Limb (tissue), 2 donors: ENCODE data around the gene COL15A1.

ENCODE experiments used
- DNase-seq, 2 donors: peaks; one replicate each; pipeline ENCODE4 v3.0.0-alpha.2; 2016; ENCODE audit errors: extremely low spot score in 2 of 2

The COL15A1 gene

GRCh38 chr9:99030610-99031109 is 87.0 kb downstream of the COL15A1 start:
- no peak for DNase-seq

- DNase-seq, result no peak
Observed at GRCh38 chr9:99031319-99031718, 87.6 kb downstream of the COL15A1 start.

GRCh38 chr9:99031994-99032393 is 88.3 kb downstream of the COL15A1 start:
- DNase-seq, result no peak

GRCh38 chr9:99034149-99034548 is 90.4 kb downstream of the COL15A1 start:
- DNase-seq, result no peak

- no peak for DNase-seq
Observed at GRCh38 chr9:99035313-99035712, 91.6 kb downstream of the COL15A1 start.

- no peak for DNase-seq
Observed at GRCh38 chr9:99037769-99038483, 94.2 kb downstream of the COL15A1 start.

GRCh38 chr9:99038484-99038820 is 94.7 kb downstream of the COL15A1 start:
- no peak for DNase-seq

GRCh38 chr9:99039505-99040182 is 95.9 kb downstream of the COL15A1 start:
- DNase-seq, result no peak

GRCh38 chr9:99040251-99040900 is 96.7 kb downstream of the COL15A1 start:
- DNase-seq, result no peak

- DNase-seq, result no peak
Observed at GRCh38 chr9:99040911-99041582, 97.3 kb downstream of the COL15A1 start.

GRCh38 chr9:99041618-99042017 is 97.9 kb downstream of the COL15A1 start:
- no peak for DNase-seq

GRCh38 chr9:99042620-99043019 is 98.9 kb downstream of the COL15A1 start:
- no peak for DNase-seq

GRCh38 chr9:99044827-99045226 is 101.1 kb downstream of the COL15A1 start:
- no peak for DNase-seq

GRCh38 chr9:99046068-99046467 is 102.4 kb downstream of the COL15A1 start:
- no peak for DNase-seq

GRCh38 chr9:99046542-99047071 is 102.9 kb downstream of the COL15A1 start:
- DNase-seq, result no peak

GRCh38 chr9:99049228-99049627 is 105.5 kb downstream of the COL15A1 start:
- DNase-seq, result no peak

- no peak for DNase-seq
Observed at GRCh38 chr9:99049641-99050040, 105.9 kb downstream of the COL15A1 start.

GRCh38 chr9:99050292-99050911 is 106.7 kb downstream of the COL15A1 start:
- DNase-seq, result no peak

- DNase-seq, result no peak
Observed at GRCh38 chr9:99050924-99051323, 107.2 kb downstream of the COL15A1 start.

GRCh38 chr9:99051406-99051805 is 107.7 kb downstream of the COL15A1 start:
- DNase-seq, result no peak

GRCh38 chr9:99051851-99052250 is 108.1 kb downstream of the COL15A1 start:
- no peak for DNase-seq
